OCI-LY7 (cell line): ENCODE data around the gene MIER3.
"Not testable (repeated sequence)": the region's sequence is repeated elsewhere in the genome, so short reads cannot be mapped to it uniquely, and the experiment has no call there.

Source experiments
- CTCF ChIP-seq: fragments of 200-600 bp; sonication (generic); conservative IDR thresholded peaks from 2 replicates; pipeline ENCODE4 v1.5.1; 2014; ENCODE audit warnings: mild to moderate bottlenecking, antibody characterized with exemption, low read length, moderate library complexity, mixed read lengths
- EZH2phosphoT487 ChIP-seq: fragments of 200-600 bp; sonication (generic); IDR thresholded peaks from 2 replicates; pipeline ENCODE4 v1.6.1; 2018; ENCODE audit warnings: low read depth, borderline replicate concordance, mild to moderate bottlenecking, mixed run types, antibody characterized with exemption, low read length, moderate library complexity, mixed read lengths

- not testable (repeated sequence) for TF ChIP-seq CTCF, EZH2phosphoT487
These were observed 27.6 kb upstream of the MIER3 start for GRCh38 chr5:56979526-56979925.
